OCI-LY1 (cell line): ENCODE measurements around the gene UBE2K.
"Not testable (repeated sequence)": the region's sequence is repeated elsewhere in the genome, so short reads cannot be mapped to it uniquely, and the experiment has no call there.

Experiments used
- H2AFZ ChIP-seq: fragments of 200-600 bp; sonication (generic), shearing (Covaris generic); 2 replicates; pipeline ENCODE4 v1.6.0; 2014; ENCODE audit warnings: antibody characterized with exemption, mild to moderate bottlenecking, low read length
- H3F3A ChIP-seq: fragments of 200-600 bp; sonication (generic), shearing (Covaris generic); 2 replicates; pipeline ENCODE4 v1.6.0; 2014; ENCODE audit warnings: mild to moderate bottlenecking, antibody characterized with exemption, low read length, moderate library complexity; ENCODE audit not compliant: insufficient read depth
- H3K27ac ChIP-seq: fragments of 200-600 bp; sonication (generic); 2 replicates; pipeline ENCODE4 v1.5.1; 2014; ENCODE audit warnings: low read length, mixed run types, mild to moderate bottlenecking, low read depth; ENCODE audit not compliant: poor library complexity, severe bottlenecking
- H3K27me3 ChIP-seq: fragments of 200-600 bp; sonication (generic); 2 replicates; pipeline ENCODE4 v1.6.0; 2014; ENCODE audit warnings: antibody characterized with exemption, mild to moderate bottlenecking, low read length, moderate library complexity; ENCODE audit not compliant: insufficient read depth
- H3K36me3 ChIP-seq: fragments of 200-600 bp; sonication (generic); 2 replicates; pipeline ENCODE4 v1.6.1; 2014; ENCODE audit warnings: mild to moderate bottlenecking, antibody characterized with exemption, low read length, moderate library complexity, mixed read lengths; ENCODE audit not compliant: insufficient read depth
- H3K4me1 ChIP-seq: fragments of 200-600 bp; sonication (generic); 2 replicates; pipeline ENCODE4 v1.5.1; 2014; ENCODE audit warnings: mild to moderate bottlenecking, low read length, moderate library complexity; ENCODE audit not compliant: insufficient read depth, severe bottlenecking
- H3K4me2 ChIP-seq: fragments of 200-600 bp; sonication (generic), shearing (Covaris generic); 2 replicates; pipeline ENCODE4 v1.6.1; 2014; ENCODE audit warnings: low read length
- H3K4me3 ChIP-seq: fragments of 200-600 bp; sonication (generic); 2 replicates; pipeline ENCODE4 v1.5.1; 2014; ENCODE audit warnings: low read length, low read depth, mild to moderate bottlenecking, mixed read lengths; ENCODE audit not compliant: poor library complexity, severe bottlenecking
- H3K79me2 ChIP-seq: fragments of 200-600 bp; shearing (Covaris generic); 2 replicates; pipeline ENCODE4 v1.6.1; 2016; ENCODE audit warnings: mixed run types, low read length, mixed read lengths; ENCODE audit not compliant: insufficient read depth
- H3K9ac ChIP-seq: fragments of 200-600 bp; sonication (generic), shearing (Covaris generic); 2 replicates; pipeline ENCODE4 v1.6.1; 2014; ENCODE audit warnings: mild to moderate bottlenecking, low read length, mixed read lengths
- H3K9me2 ChIP-seq: fragments of 200-600 bp; sonication (generic), shearing (Covaris generic); 2 replicates; pipeline ENCODE4 v1.6.1; 2014; ENCODE audit warnings: low read depth, mild to moderate bottlenecking, low read length, mixed read lengths
- H3K9me3 ChIP-seq: fragments of 200-600 bp; shearing (Covaris generic); 2 replicates; pipeline ENCODE4 v1.6.1; 2014; ENCODE audit warnings: low read length, mixed read lengths
- H4K20me1 ChIP-seq: fragments of 200-600 bp; sonication (generic), shearing (Covaris generic); 2 replicates; pipeline ENCODE4 v1.6.0; 2016; ENCODE audit warnings: mild to moderate bottlenecking, low read length; ENCODE audit not compliant: insufficient read depth
- CTCF ChIP-seq: fragments of 200-600 bp; sonication (generic), shearing (Covaris generic); IDR thresholded peaks from 2 replicates; pipeline ENCODE4 v1.5.1; 2017; ENCODE audit warnings: mild to moderate bottlenecking, antibody characterized with exemption, low read length, moderate library complexity, mixed read lengths
- EZH2 ChIP-seq: fragments of 200-600 bp; sonication (generic), shearing (Covaris generic); IDR thresholded peaks from 2 replicates; pipeline ENCODE4 v1.8.0; 2017; ENCODE audit warnings: borderline replicate concordance, mixed run types, mild to moderate bottlenecking, antibody characterized with exemption, low read length, moderate library complexity, mixed read lengths

UBE2K gene

GRCh38 chr4:39719804-39720580 is 22.1 kb downstream of the UBE2K start:
- Histone ChIP-seq H3K36me3 (peaks cover 33% of the 10 kb centered on the region; the same call in 1 of the 2 replicates), H3F3A (no peaks in the 10 kb centered on the region), H3K4me2 (no peak overlapping the region), H3K79me2 (peaks cover 91% of the 10 kb centered on the region), H3K9me3 (no peaks in the 10 kb centered on the region), H3K4me3 (no peak overlapping the region), H3K27ac (no peak overlapping the region), H3K9ac (no peak overlapping the region), H3K4me1 (peaks cover 28% of the 10 kb centered on the region), H2AFZ (no peak overlapping the region), H3K27me3 (no peaks in the 10 kb centered on the region), H4K20me1 (peaks cover 2% of the 10 kb centered on the region; the same call in 1 of the 2 replicates), H3K9me2 (no peaks in the 10 kb centered on the region)
- TF ChIP-seq CTCF, result no peak
- TF ChIP-seq EZH2, result no peak

GRCh38 chr4:39721273-39721672 is 23.3 kb downstream of the UBE2K start:
- H3K9me2 ChIP-seq, H3K4me2 ChIP-seq, H3K4me3 ChIP-seq, H3F3A ChIP-seq, H2AFZ ChIP-seq, H3K27ac ChIP-seq, H3K27me3 ChIP-seq, H4K20me1 ChIP-seq, H3K9ac ChIP-seq, H3K9me3 ChIP-seq: not testable (repeated sequence)
- Histone ChIP-seq H3K79me2 (peaks cover 92% of the 10 kb centered on the region), H3K36me3 (peaks cover 28% of the 10 kb centered on the region; the same call in 1 of the 2 replicates), H3K4me1 (peaks cover 28% of the 10 kb centered on the region)

GRCh38 chr4:39721788-39722187 is 23.9 kb downstream of the UBE2K start:
- H3K4me3 ChIP-seq, result no peak overlapping the region
- peaks cover 28% of the 10 kb centered on the region for H3K4me1 ChIP-seq
- no peak overlapping the region for H3K9ac ChIP-seq
- H3K4me2 ChIP-seq, result no peak overlapping the region
- no peaks in the 10 kb centered on the region for H3K9me3 ChIP-seq
- H4K20me1 ChIP-seq, result peaks cover 2% of the 10 kb centered on the region; the same call in 1 of the 2 replicates
- TF ChIP-seq EZH2 (no peak), CTCF (no peak)
- peak overlapping the region; percentile 4 for H3K27ac ChIP-seq
- no peak overlapping the region for H2AFZ ChIP-seq
- peaks cover 24% of the 10 kb centered on the region; the same call in 1 of the 2 replicates for H3K36me3 ChIP-seq
- no peaks in the 10 kb centered on the region for H3K27me3 ChIP-seq
- H3K9me2 ChIP-seq, result no peaks in the 10 kb centered on the region
- H3F3A ChIP-seq, result no peaks in the 10 kb centered on the region; the same call in 1 of the 2 replicates
- peaks cover 90% of the 10 kb centered on the region for H3K79me2 ChIP-seq

- H3K9me3 ChIP-seq, result no peaks in the 10 kb centered on the region
- no peak overlapping the region for H3K4me3 ChIP-seq
- no peaks in the 10 kb centered on the region for H3K27me3 ChIP-seq
- H2AFZ ChIP-seq, result no peak overlapping the region
- H3K27ac ChIP-seq, result no peak overlapping the region
- no peak for TF ChIP-seq CTCF
- no peak for TF ChIP-seq EZH2
- H3K9ac ChIP-seq, result no peak overlapping the region
- H4K20me1 ChIP-seq, result no peaks in the 10 kb centered on the region
- H3K79me2 ChIP-seq, result peaks cover 87% of the 10 kb centered on the region
- H3K4me2 ChIP-seq, result no peak overlapping the region
- no peaks in the 10 kb centered on the region; the same call in 1 of the 2 replicates for H3F3A ChIP-seq
- H3K9me2 ChIP-seq, result no peaks in the 10 kb centered on the region
- H3K36me3 ChIP-seq, result peaks cover 12% of the 10 kb centered on the region
- no peaks in the 10 kb centered on the region for H3K4me1 ChIP-seq
These were observed 31.6 kb downstream of the UBE2K start for GRCh38 chr4:39729557-39729956.
